Panc1 (cell line): Measurements from ENCODE around the gene RAD23A. TPM values are rescaled to one million over a fixed set of nuclear protein-coding genes. Genes with fewer than 3 reads are reported as not detected.

Experiments used
- ATAC-seq: fragments of 200-7000 bp; cut with Tn5 transposase; 2 replicates; pipeline ENCODE4 v1.9.1; 2020; ENCODE audit warnings: mild to moderate bottlenecking, moderate library complexity
- BruUV-seq: library from RNA; stranded (reverse); fragments of 400-500 nt; replicated peaks from 2 replicates; lab custom pipeline; 2021; lab: Mats Ljungman, UMichigan
- CTCF ChIA-PET: fragments of 300-600 bp; sonication (Branson Sonifier 250); formaldehyde crosslinking; loops from one replicate; lab custom pipeline; 2022; ENCODE audit warnings: antibody characterized with exemption; lab: Charles Lee
- POLR2A ChIA-PET: fragments of 300-600 bp; sonication (Branson Sonifier 250); formaldehyde crosslinking; loops from one replicate; lab custom pipeline; 2022; ENCODE audit warnings: antibody characterized with exemption; lab: Charles Lee
- DNase-seq: peaks from one replicate; pipeline ENCODE4 v3.0.0-alpha.2; 2010; ENCODE audit warnings: low read depth, low spot score
- H3K27ac ChIP-seq: 2 replicates; pipeline ENCODE4 v1.5.1; 2011; ENCODE audit warnings: mild to moderate bottlenecking, low read length, inconsistent platforms
- H3K27me3 ChIP-seq: fragments of 200-500 bp; sonication (Bioruptor generic); 2 replicates; pipeline ENCODE4 v1.6.0; 2014; ENCODE audit warnings: low read length, inconsistent platforms; ENCODE audit not compliant: control insufficient read depth, insufficient read depth
- H3K36me3 ChIP-seq: fragments of 200-500 bp; sonication (Bioruptor generic); 2 replicates; pipeline ENCODE4 v1.5.1; 2014; ENCODE audit warnings: inconsistent platforms, mild to moderate bottlenecking, low read length, moderate library complexity; ENCODE audit not compliant: control insufficient read depth, insufficient read depth
- H3K4me1 ChIP-seq: 2 replicates; pipeline ENCODE4 v1.5.1; 2011; ENCODE audit warnings: inconsistent platforms, mild to moderate bottlenecking, low read length, moderate library complexity; ENCODE audit not compliant: control insufficient read depth, insufficient read depth
- H3K4me3 ChIP-seq, 2 experiments: 2 replicates each; pipeline ENCODE4 v1.5.1; 2011 to 2012; ENCODE audit warnings: low read depth in 2 of 2, low read length in 2 of 2, mild to moderate bottlenecking in 2 of 2, inconsistent platforms in 1 of 2, moderate library complexity in 1 of 2
- H3K9me3 ChIP-seq: fragments of 200-500 bp; sonication (Bioruptor generic); 2 replicates; pipeline ENCODE4 v1.5.1; 2014; ENCODE audit warnings: low read depth, mild to moderate bottlenecking, inconsistent platforms, low read length, moderate library complexity; ENCODE audit not compliant: control insufficient read depth, insufficient read depth
- POLR2AphosphoS5 ChIP-seq: IDR thresholded peaks from 2 replicates; pipeline ENCODE4 v1.6.1; 2012; ENCODE audit warnings: mild to moderate bottlenecking, low read depth, low read length, moderate library complexity
- SIN3A ChIP-seq: IDR thresholded peaks from 2 replicates; pipeline ENCODE4 v1.6.1; 2012; ENCODE audit warnings: low read depth, mild to moderate bottlenecking, low read length, moderate library complexity, borderline replicate concordance; ENCODE audit not compliant: insufficient read depth
- TCF7L2 ChIP-seq: IDR thresholded peaks from 2 replicates; pipeline ENCODE4 v1.6.1; 2011; ENCODE audit warnings: mild to moderate bottlenecking, low read depth, low read length, inconsistent platforms
- in situ Hi-C: cut with HindIII; loops from 2 replicates; pipeline ENCODE4 v1.10.0; 2016; ENCODE audit warnings: low sequenced_read_pairs, low pct_unique_long_range_greater_than_20kb
- intact Hi-C: fragments of 100-400 bp; cut with micrococcal nuclease; formaldehyde crosslinking; loops from one replicate; pipeline ENCODE4 v1.10.0; 2022; ENCODE audit not compliant: unreplicated experiment
- total RNA-seq: library from RNA; stranded (reverse); gene quantifications from one replicate; pipeline ENCODE4 v1.2.1, GENCODE V29; 2021; ENCODE audit not compliant: unreplicated experiment
- TF ChIP-seq, protein P1 (sequence below): fragments of 450-650 bp; IDR thresholded peaks from 2 replicates; pipeline ENCODE4 v1.5.1; 2017; ENCODE audit warnings: mild to moderate bottlenecking
- TF ChIP-seq, protein P2 (sequence below), 2 experiments: IDR thresholded peaks; 2 replicates each; pipeline ENCODE4 v1.6.1; 2011 to 2012; ENCODE audit warnings: low read depth in 2 of 2, control low read depth in 1 of 2, low read length in 1 of 2, mild to moderate bottlenecking in 1 of 2, moderate library complexity in 1 of 2; ENCODE audit not compliant: insufficient read depth in 1 of 2

Gene RAD23A
- total RNA-seq, 1 experiment from 2014 or later, result 111 TPM

DNA sequence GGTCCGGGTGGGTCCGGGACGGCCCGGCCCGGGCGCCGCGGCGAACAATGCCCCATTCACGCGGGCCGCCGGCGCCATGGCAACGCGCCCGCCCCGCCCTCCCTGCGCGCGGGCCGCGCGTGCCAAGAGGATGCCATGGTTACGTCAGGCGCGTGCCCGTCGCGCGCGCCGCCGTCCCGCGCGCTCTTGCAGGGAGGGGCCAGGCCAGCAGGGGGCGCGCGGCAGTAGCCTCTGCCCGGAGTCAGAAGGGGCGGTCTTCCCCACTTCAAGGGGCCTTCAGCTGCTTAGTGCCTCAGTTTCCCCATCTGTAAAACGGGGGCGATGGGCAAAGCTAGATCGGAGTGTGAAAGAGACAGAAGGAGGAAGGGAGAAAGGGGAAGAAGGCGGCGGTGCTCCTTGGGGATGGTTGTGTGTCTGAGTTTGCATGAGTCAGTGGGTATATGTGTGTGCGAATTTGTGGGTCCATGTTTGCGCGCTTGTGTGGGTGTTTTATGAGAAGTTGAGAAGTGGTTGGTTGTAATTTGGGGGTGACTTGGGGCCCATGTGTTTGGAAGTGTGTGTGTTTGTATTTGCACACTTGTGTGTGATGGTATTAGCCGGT, 38.0 kb downstream of the RAD23A start:
- in situ Hi-C loops, result no loop called here
- DNase-seq (peak; percentile 12), ATAC-seq (peak; percentile 83)
- Histone ChIP-seq H3K27ac (peak overlapping the region; percentile 69; the same call in 1 of the 2 replicates), H3K36me3 (no peaks in the 10 kb centered on the region), H3K4me1 (peaks cover 12% of the 10 kb centered on the region), H3K27me3 (no peaks in the 10 kb centered on the region), H3K4me3 (peak overlapping the region; percentile 36 to 51), H3K9me3 (no peaks in the 10 kb centered on the region)
- TF ChIP-seq, protein P1, sequence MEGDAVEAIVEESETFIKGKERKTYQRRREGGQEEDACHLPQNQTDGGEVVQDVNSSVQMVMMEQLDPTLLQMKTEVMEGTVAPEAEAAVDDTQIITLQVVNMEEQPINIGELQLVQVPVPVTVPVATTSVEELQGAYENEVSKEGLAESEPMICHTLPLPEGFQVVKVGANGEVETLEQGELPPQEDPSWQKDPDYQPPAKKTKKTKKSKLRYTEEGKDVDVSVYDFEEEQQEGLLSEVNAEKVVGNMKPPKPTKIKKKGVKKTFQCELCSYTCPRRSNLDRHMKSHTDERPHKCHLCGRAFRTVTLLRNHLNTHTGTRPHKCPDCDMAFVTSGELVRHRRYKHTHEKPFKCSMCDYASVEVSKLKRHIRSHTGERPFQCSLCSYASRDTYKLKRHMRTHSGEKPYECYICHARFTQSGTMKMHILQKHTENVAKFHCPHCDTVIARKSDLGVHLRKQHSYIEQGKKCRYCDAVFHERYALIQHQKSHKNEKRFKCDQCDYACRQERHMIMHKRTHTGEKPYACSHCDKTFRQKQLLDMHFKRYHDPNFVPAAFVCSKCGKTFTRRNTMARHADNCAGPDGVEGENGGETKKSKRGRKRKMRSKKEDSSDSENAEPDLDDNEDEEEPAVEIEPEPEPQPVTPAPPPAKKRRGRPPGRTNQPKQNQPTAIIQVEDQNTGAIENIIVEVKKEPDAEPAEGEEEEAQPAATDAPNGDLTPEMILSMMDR, result peak; percentile 93
- no peak for TF ChIP-seq SIN3A
- ChIA-PET POLR2A (no interaction called here), CTCF (interaction anchor here (0.7 kb wide), 1 partner anchor 78 kb away, joined by 3 read pairs; no protein-coding TSS in a partner anchor)
- intact Hi-C loops, result loop anchor here (10.0 kb wide), 1 partner anchor 51 kb away; no protein-coding TSS in a partner anchor
- no TSS peak for BruUV-seq

DNA sequence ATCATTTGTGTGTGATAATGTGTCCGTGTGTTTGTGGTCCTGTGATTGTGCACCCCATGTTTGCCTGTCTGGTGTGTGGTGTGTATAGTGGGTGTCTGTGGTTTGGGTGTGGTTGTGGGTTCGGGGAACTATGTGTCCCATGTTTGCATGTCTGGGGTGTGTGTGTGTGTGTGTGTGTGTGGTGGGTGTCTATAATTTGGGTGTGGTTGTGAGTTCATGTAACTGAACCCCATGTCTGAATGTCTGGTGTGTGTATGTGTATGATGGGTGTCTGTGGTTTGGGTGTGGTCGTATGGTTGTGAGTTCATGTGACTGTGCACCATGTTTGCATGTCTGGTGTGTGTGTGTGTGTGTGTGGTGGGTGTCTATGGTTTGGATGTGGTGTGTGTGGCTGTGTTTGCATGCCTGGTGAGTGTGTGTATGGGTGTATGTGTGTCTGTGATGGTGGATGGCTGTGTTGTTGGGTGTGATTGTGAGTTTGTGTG, 38.5 kb downstream of the RAD23A start:
- BruUV-seq, result no TSS peak

More for the DNA sequence above, 38.5 kb downstream of the RAD23A start:
- TF ChIP-seq POLR2AphosphoS5 (no peak), TCF7L2 (no peak), SIN3A (no peak)
- TF ChIP-seq, protein P2, sequence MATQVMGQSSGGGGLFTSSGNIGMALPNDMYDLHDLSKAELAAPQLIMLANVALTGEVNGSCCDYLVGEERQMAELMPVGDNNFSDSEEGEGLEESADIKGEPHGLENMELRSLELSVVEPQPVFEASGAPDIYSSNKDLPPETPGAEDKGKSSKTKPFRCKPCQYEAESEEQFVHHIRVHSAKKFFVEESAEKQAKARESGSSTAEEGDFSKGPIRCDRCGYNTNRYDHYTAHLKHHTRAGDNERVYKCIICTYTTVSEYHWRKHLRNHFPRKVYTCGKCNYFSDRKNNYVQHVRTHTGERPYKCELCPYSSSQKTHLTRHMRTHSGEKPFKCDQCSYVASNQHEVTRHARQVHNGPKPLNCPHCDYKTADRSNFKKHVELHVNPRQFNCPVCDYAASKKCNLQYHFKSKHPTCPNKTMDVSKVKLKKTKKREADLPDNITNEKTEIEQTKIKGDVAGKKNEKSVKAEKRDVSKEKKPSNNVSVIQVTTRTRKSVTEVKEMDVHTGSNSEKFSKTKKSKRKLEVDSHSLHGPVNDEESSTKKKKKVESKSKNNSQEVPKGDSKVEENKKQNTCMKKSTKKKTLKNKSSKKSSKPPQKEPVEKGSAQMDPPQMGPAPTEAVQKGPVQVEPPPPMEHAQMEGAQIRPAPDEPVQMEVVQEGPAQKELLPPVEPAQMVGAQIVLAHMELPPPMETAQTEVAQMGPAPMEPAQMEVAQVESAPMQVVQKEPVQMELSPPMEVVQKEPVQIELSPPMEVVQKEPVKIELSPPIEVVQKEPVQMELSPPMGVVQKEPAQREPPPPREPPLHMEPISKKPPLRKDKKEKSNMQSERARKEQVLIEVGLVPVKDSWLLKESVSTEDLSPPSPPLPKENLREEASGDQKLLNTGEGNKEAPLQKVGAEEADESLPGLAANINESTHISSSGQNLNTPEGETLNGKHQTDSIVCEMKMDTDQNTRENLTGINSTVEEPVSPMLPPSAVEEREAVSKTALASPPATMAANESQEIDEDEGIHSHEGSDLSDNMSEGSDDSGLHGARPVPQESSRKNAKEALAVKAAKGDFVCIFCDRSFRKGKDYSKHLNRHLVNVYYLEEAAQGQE (IDR thresholded peaks at IDR 0.05; ENCODE audit: insufficient read depth in 1 of 2, low read depth in 2 of 2, low read length in 1 of 2), result no peak
- TF ChIP-seq, protein P1, result no peak
- ChIA-PET CTCF (interaction anchor here (0.7 kb wide), 1 partner anchor 77 kb away, joined by 3 read pairs; no protein-coding TSS in a partner anchor), POLR2A (no interaction called here)
- no peak for ATAC-seq
- Histone ChIP-seq H3K27me3 (no peaks in the 10 kb centered on the region), H3K36me3 (no peaks in the 10 kb centered on the region), H3K27ac (peak overlapping the region; percentile 69; the same call in 1 of the 2 replicates), H3K4me1 (peaks cover 12% of the 10 kb centered on the region), H3K4me3 (no peak overlapping the region), H3K9me3 (no peaks in the 10 kb centered on the region)
- DNase-seq, result no peak
- intact Hi-C loops (loop anchor here (10.0 kb wide), 1 partner anchor 51 kb away; no protein-coding TSS in a partner anchor), in situ Hi-C loops (no loop called here)
